Muscle of leg (tissue), 11 donors: ENCODE data around the gene SHANK1. TPM values are rescaled to one million over a fixed set of nuclear protein-coding genes. Genes with fewer than 3 reads are reported as not detected.
A peak's percentile ranks its signal among the peaks of the same experiment; 100 is the strongest.

Source experiments
- DNase-seq: peaks from one replicate; pipeline ENCODE4 v3.0.0; 2013
- H3K27ac ChIP-seq: one replicate; pipeline ENCODE4 v1.5.1; 2013; ENCODE audit warnings: mild to moderate bottlenecking, low read length, control low read depth
- H3K27me3 ChIP-seq: one replicate; pipeline ENCODE4 v1.6.1; 2013; ENCODE audit warnings: low read length; ENCODE audit not compliant: control insufficient read depth, insufficient read depth
- H3K36me3 ChIP-seq: one replicate; pipeline ENCODE4 v1.6.1; 2013; ENCODE audit warnings: low read length; ENCODE audit not compliant: control insufficient read depth, insufficient read depth
- H3K4me1 ChIP-seq: one replicate; pipeline ENCODE4 v1.6.1; 2013; ENCODE audit warnings: low read length; ENCODE audit not compliant: control insufficient read depth, insufficient read depth
- H3K4me3 ChIP-seq: one replicate; pipeline ENCODE4 v1.5.1; 2013; ENCODE audit warnings: low read length, control low read depth
- H3K9me3 ChIP-seq: replicated peaks from 2 replicates; pipeline ENCODE4 v1.6.1; 2013; ENCODE audit warnings: low read depth, low read length; ENCODE audit not compliant: control insufficient read depth
- WGBS: methylation state at CpG from one replicate; pipeline ENCODE4 v1.1.5; 2013; ENCODE audit warnings: missing lambda C conversion rate; ENCODE audit not compliant: insufficient coverage; 5-methylcytosine and 5-hydroxymethylcytosine counted together
- polyA plus RNA-seq, 8 donors: library from polyadenylated mRNA; unstranded; fragments of 120-200 nt; gene quantifications; one replicate each; pipeline versions ENCODE4 v1.2.1 to v1.2.3, GENCODE V29; 2013; ENCODE audit warnings: inconsistent platforms in 1 of 8, low replicate concordance in 1 of 8; ENCODE audit not compliant: insufficient read length in 8 of 8, insufficient read depth in 1 of 8
- total RNA-seq: library from RNA; stranded (reverse); fragments of 120-200 nt; gene quantifications from one replicate; pipeline ENCODE4 v1.2.4, GENCODE V29; 2013

SHANK1 gene
- total and polyA plus RNA-seq, 9 donors = 12.1 to 37.4 (median 23.2) TPM

DNA sequence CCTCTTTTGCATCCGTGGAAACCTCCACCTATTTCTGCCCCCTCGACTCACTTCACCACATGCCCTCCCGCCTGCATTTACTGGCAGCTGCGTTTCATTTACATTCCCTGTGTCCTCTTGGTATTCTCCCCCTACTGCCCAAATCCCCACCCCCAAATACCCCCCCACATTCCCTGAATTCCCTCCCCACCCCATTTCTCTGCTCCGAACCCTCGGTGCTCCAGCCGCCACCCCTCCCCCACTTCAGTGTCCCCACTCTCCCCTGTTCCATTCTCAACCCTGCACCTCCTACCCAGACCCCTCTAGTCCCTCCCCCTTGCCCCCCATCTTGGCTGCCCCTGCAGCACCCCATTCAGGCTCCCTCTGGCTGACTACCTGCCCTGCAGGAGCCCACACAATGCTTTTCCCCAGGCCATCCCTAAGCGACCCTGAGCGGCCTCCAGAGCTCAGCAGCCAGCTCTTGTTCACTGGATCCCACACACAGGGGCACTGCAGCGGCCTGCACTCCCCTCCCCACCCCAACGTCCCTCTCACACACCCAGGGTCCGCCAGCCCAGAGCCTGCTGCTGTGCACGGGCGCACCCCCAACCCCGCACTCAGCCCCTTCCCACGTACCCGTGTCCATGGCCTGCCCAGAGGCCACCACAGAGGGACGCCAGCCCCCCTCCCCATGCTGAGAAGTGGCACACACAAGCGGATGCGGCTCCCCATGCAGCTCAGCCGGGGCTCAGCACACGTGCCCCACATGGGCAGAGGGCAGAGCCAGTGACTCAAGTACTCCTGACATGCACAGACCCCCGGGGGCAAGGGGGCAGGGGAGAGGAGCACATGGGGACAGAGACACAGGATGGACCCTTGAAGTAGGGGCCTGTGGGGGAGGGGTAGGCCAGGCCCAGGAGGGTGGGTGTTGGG lies 26.3 kb downstream of the SHANK1 start:
- no peaks in the 10 kb centered on the region for H3K36me3 ChIP-seq
- 6% methylated on average over 17 of the region's 23 CpGs for WGBS
- no peak for DNase-seq
- no peaks in the 10 kb centered on the region for H3K9me3 ChIP-seq
- peaks cover 3% of the 10 kb centered on the region for H3K4me1 ChIP-seq
- H3K4me3 ChIP-seq = no peak overlapping the region
- H3K27me3 ChIP-seq = peaks cover 38% of the 10 kb centered on the region
- H3K27ac ChIP-seq = no peak overlapping the region

DNA sequence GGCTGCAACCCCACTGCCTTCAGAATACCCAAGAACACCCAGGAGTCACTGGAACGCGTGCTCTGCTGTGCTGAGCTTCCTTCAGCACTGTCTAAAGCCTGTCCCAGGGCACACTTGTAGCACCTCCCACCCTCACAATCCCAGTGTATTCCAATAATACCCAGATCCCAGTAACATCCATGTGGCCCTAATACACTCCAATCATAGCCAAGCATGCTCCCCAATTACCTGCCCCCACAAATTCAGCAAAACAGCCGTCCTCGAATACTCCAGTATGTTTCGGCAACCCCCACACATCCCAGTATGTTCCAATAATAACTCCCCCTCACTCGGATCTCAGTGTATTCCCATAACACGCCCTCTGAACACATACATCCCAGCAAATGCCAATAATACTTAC lies 29.2 kb downstream of the SHANK1 start:
- 72% methylated on average over 7 of the region's 7 CpGs for WGBS
- H3K36me3 ChIP-seq = no peaks in the 10 kb centered on the region
- no peak overlapping the region for H3K27ac ChIP-seq
- H3K4me1 ChIP-seq = peaks cover under 1% of the 10 kb centered on the region
- H3K27me3 ChIP-seq = peaks cover 51% of the 10 kb centered on the region
- no peak for DNase-seq
- H3K4me3 ChIP-seq = no peak overlapping the region
- H3K9me3 ChIP-seq = no peaks in the 10 kb centered on the region

DNA sequence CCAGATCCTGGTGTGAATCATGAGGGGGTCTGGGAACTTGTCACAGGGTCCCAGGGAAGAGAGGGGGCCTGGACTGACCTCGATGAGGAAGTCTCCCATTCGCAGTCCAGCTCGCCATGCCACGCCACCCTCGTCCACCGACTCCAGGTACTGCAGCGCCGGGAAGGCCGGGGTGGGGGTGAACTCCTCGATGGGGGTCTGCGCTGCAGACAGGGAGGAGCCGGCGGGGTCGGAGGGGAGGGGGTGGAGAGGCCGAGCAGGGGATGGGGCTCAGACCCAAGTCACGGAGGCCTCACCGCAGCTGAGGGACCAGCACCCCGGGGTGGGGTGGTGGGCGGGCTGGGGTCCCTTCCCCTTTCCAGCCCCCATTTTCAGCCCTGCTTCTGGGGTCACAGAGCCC lies 30.8 kb downstream of the SHANK1 start:
- WGBS = 69% methylated on average over 9 of the region's 19 CpGs
- H3K4me3 ChIP-seq = no peak overlapping the region
- peaks cover 44% of the 10 kb centered on the region for H3K27me3 ChIP-seq
- H3K4me1 ChIP-seq = no peaks in the 10 kb centered on the region
- no peak overlapping the region for H3K27ac ChIP-seq
- no peak for DNase-seq
- H3K9me3 ChIP-seq = no peaks in the 10 kb centered on the region
- no peaks in the 10 kb centered on the region for H3K36me3 ChIP-seq

DNA sequence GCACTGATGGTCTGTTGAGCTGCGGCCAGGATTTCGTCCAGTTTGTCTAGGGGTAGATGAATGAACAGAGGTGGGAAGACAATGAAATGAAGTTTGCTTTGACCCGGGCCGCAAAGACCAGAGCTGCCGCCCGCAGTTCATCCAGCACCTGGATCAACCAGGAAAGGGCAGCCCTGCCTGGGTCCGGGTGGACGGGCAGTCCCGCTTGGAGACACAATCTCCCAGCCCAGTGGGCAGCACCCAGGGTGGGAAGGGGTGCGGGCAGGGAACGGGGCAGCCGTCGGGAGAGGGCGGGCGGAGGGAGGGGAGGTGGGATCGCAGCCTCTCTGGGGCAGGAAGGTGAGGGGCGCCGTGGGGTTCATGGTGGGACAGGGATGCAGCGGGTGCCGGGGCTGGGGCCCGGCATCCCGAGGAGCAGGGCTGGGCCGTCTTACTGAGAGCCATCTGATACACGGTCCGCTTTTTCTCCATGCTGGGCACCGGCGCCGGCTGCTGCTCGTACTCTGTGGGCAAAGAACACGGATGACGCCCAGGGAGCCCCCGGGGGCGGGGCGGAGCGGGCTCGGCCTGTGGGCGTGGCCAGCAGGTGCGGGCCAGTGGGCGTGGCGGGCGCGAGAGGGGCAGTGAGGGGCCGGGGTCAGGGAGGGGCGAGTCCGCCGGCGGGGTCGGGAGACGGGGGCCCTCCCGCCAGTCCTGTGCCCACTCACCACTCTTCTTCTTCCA lies 33.1 kb downstream of the SHANK1 start:
- H3K27ac ChIP-seq = no peak overlapping the region
- no peaks in the 10 kb centered on the region for H3K9me3 ChIP-seq
- no peak overlapping the region for H3K4me3 ChIP-seq
- DNase-seq = no peak
- no peaks in the 10 kb centered on the region for H3K36me3 ChIP-seq
- WGBS = 21% methylated on average over 39 of the region's 50 CpGs
- no peaks in the 10 kb centered on the region for H3K4me1 ChIP-seq
- peaks cover 29% of the 10 kb centered on the region for H3K27me3 ChIP-seq

DNA sequence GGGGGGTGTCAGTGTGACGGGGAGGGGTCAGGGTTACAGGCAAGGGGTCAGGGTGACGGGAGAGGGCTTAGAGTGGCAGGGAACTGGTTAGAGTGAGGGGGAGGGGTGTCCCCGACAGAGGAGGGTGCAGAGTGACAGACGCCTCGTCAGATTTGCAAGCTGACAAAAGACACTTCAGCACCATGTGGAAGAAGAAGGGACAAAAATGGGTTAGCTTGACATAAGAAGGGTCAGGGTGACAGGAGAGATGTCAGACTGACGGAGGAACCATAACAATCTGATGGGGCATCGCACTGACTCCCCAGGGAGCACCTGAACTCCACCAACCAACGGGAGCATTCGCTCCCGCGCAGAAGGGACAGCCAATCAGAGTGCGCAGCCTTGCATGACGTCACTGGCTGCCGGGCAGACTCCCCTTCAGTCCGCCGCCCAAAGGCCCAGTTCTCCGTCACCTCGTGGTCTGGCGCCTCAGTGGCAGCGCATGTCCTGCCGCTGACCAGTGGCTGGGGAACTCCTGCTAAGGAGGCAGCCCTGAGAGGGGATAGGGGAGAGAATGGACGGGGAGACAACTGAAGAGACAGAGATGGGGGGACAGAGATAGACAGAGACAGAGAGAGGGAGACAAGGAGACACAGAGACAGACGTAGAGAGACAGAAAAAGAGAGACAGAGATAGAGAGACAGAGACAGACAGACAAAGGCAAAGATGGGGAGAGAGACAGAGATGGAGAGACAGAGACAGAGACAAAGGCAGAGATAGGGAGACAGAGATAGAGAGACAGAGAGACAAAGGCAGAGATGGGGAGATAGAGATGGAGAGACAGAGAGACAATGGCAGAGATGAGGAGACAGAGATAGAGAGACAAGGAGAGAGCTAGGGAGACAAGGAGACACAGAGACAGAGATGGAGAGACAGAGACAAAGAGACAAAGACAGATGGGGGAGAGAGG lies 40.2 kb downstream of the SHANK1 start:
- 13% methylated on average over 23 of the region's 23 CpGs for WGBS
- H3K4me1 ChIP-seq = no peaks in the 10 kb centered on the region
- no peak overlapping the region for H3K4me3 ChIP-seq
- peak; percentile 76 for DNase-seq
- peaks cover 7% of the 10 kb centered on the region for H3K27me3 ChIP-seq
- H3K27ac ChIP-seq = no peak overlapping the region
- no peaks in the 10 kb centered on the region for H3K36me3 ChIP-seq
- H3K9me3 ChIP-seq = no peaks in the 10 kb centered on the region

DNA sequence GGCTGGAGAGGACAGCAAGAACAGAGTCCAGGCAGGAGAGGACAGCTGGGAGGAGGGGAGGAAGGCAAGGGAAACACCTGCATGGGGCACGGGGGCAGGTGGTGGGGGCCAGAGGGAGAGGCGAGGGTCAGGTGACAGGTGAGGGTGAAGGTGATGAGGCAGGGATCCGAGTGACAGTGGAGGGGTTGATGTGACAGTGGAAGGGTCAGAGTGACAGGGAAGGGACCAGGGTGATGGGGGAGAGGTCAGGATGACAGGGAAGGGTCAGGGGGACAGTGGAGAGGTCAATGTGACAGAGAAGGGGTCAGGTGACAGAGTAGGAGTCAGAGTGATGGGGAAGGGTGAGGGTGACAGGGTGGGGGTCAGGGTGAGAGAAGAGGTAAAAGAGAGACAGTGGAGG lies 41.3 kb downstream of the SHANK1 start:
- no peak for DNase-seq
- no peak overlapping the region for H3K4me3 ChIP-seq
- H3K36me3 ChIP-seq = no peaks in the 10 kb centered on the region
- H3K27me3 ChIP-seq = peaks cover 15% of the 10 kb centered on the region
- no peak overlapping the region for H3K27ac ChIP-seq
- 54% methylated on average over 3 of the region's 3 CpGs for WGBS
- no peaks in the 10 kb centered on the region for H3K4me1 ChIP-seq
- H3K9me3 ChIP-seq = no peaks in the 10 kb centered on the region

DNA sequence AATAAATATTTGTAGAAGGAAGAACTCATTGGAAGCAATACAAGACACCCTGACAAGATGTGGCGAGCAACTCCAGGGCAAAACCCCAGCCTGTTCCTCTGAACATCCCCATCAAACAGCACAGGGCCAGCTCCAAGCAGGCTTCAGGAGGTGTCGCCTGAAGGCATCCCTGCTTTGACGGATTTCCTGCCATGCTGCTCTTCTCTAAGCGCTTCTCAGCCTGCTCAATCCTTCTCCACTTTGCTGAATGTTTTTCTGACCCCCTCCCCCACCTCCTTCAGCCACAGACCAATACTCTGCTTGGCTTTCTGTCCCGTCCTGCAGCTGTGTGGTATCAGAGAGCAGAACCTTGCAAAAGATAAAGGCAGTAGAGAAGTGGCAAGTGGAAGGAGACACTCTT lies 42.0 kb downstream of the SHANK1 start:
- Histone ChIP-seq H3K36me3 (no peaks in the 10 kb centered on the region), H3K4me3 (no peak overlapping the region), H3K4me1 (no peaks in the 10 kb centered on the region), H3K27me3 (peaks cover 22% of the 10 kb centered on the region), H3K27ac (no peak overlapping the region), H3K9me3 (no peaks in the 10 kb centered on the region)
- 78% methylated on average over 2 of the region's 5 CpGs for WGBS
- DNase-seq = no peak

DNA sequence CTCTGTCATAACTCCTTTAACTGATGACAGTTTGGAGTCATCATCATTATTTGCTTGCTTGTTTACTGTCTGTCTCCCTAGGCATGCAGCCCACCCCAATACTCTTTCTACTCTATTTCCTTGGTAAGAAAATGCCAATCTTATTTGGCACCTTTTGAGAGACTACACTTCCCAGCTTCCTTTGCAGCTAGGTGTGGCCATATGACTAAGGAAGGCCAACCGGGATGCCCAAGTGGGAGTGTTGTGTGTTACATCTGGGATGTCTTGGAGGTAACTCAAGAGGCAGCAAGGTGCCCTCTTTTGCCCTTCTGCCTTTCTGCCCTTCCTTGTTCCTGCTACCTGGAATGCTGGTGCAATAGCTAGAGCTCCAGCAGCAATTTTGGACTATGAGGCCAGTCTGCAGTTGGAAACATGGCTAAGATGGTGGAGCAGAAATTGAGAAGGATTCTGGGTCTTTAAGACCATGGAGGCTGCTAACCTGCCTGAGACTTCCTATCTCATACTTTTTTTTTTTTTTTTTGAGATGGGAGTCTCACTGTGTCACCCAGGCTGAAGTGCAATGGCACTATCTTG lies 42.9 kb downstream of the SHANK1 start:
- Histone ChIP-seq H3K4me1 (no peaks in the 10 kb centered on the region), H3K27ac (no peak overlapping the region), H3K9me3 (no peaks in the 10 kb centered on the region), H3K36me3 (no peaks in the 10 kb centered on the region), H3K27me3 (peaks cover 31% of the 10 kb centered on the region), H3K4me3 (no peak overlapping the region)
- DNase-seq = no peak
- no CpG with 5 or more reads among the region's 1 CpG for WGBS

DNA sequence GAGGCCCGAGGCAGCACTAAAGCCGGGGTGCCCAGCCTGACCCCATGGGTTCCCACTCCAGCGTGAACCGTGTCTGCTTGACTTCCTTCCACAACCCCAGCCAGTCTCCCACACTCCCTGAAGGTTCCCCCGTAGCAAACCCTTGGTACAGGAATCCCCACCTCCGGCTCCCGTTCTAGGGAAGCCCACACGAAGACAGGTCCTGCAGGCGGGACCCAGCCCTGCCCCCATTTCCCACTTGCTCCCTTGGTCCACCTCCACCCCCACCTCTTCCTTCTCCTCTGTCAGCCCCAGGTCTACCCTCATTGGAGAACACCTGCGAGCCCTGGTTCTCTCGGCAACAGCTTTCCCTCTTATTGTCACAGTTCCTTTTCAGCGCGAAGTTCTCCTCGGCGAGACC lies 46.5 kb downstream of the SHANK1 start:
- DNase-seq = no peak
- no peaks in the 10 kb centered on the region for H3K4me1 ChIP-seq
- WGBS = 18% methylated on average over 15 of the region's 15 CpGs
- H3K4me3 ChIP-seq = no peak overlapping the region
- no peaks in the 10 kb centered on the region for H3K36me3 ChIP-seq
- H3K27me3 ChIP-seq = peaks cover 50% of the 10 kb centered on the region
- no peaks in the 10 kb centered on the region for H3K9me3 ChIP-seq
- no peak overlapping the region for H3K27ac ChIP-seq
